Neural cell (in vitro differentiated cells): ENCODE results near the gene KNTC1.

Source experiments
- EP300 ChIP-seq: fragments of 450-650 bp; conservative IDR thresholded peaks from 2 replicates; pipeline ENCODE4 v1.6.1; 2014; ENCODE audit warnings: antibody characterized with exemption, mild to moderate bottlenecking, moderate library complexity; ENCODE audit not compliant: poor library complexity, severe bottlenecking
- EZH2 ChIP-seq: fragments of 200-600, 300-800 bp; shearing (Covaris generic), sonication (generic); IDR thresholded peaks from 2 replicates; pipeline ENCODE4 v1.6.1; 2014; ENCODE audit warnings: antibody characterized with exemption, low read length, borderline replicate concordance, mild to moderate bottlenecking; ENCODE audit not compliant: insufficient read depth, poor library complexity, severe bottlenecking
- TAF1 ChIP-seq: IDR thresholded peaks from 2 replicates; pipeline ENCODE4 v1.6.1; 2012; ENCODE audit warnings: low read depth
- TF ChIP-seq, protein P1 (sequence below): fragments of 450-650 bp; IDR thresholded peaks from 2 replicates; pipeline ENCODE4 v1.5.1; 2014; ENCODE audit warnings: antibody characterized with exemption, mild to moderate bottlenecking, moderate library complexity; ENCODE audit not compliant: poor library complexity, severe bottlenecking
- TF ChIP-seq, protein P2 (sequence below): IDR thresholded peaks from 2 replicates; pipeline ENCODE4 v1.6.1; 2012; ENCODE audit warnings: borderline replicate concordance

GRCh38 chr12:122523280-122523679 lies 3.8 kb upstream of the KNTC1 start:
- TF ChIP-seq, protein P1, sequence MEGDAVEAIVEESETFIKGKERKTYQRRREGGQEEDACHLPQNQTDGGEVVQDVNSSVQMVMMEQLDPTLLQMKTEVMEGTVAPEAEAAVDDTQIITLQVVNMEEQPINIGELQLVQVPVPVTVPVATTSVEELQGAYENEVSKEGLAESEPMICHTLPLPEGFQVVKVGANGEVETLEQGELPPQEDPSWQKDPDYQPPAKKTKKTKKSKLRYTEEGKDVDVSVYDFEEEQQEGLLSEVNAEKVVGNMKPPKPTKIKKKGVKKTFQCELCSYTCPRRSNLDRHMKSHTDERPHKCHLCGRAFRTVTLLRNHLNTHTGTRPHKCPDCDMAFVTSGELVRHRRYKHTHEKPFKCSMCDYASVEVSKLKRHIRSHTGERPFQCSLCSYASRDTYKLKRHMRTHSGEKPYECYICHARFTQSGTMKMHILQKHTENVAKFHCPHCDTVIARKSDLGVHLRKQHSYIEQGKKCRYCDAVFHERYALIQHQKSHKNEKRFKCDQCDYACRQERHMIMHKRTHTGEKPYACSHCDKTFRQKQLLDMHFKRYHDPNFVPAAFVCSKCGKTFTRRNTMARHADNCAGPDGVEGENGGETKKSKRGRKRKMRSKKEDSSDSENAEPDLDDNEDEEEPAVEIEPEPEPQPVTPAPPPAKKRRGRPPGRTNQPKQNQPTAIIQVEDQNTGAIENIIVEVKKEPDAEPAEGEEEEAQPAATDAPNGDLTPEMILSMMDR, result no peak
- TF ChIP-seq EZH2, result no peak
- TF ChIP-seq, protein P2, sequence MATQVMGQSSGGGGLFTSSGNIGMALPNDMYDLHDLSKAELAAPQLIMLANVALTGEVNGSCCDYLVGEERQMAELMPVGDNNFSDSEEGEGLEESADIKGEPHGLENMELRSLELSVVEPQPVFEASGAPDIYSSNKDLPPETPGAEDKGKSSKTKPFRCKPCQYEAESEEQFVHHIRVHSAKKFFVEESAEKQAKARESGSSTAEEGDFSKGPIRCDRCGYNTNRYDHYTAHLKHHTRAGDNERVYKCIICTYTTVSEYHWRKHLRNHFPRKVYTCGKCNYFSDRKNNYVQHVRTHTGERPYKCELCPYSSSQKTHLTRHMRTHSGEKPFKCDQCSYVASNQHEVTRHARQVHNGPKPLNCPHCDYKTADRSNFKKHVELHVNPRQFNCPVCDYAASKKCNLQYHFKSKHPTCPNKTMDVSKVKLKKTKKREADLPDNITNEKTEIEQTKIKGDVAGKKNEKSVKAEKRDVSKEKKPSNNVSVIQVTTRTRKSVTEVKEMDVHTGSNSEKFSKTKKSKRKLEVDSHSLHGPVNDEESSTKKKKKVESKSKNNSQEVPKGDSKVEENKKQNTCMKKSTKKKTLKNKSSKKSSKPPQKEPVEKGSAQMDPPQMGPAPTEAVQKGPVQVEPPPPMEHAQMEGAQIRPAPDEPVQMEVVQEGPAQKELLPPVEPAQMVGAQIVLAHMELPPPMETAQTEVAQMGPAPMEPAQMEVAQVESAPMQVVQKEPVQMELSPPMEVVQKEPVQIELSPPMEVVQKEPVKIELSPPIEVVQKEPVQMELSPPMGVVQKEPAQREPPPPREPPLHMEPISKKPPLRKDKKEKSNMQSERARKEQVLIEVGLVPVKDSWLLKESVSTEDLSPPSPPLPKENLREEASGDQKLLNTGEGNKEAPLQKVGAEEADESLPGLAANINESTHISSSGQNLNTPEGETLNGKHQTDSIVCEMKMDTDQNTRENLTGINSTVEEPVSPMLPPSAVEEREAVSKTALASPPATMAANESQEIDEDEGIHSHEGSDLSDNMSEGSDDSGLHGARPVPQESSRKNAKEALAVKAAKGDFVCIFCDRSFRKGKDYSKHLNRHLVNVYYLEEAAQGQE, result no peak
- no peak for TF ChIP-seq EP300
- TF ChIP-seq TAF1, result no peak
